Ramos (cell line): Measurements from ENCODE around the gene C1orf174.

Experiments
- in situ Hi-C: fragments of 300-500 bp; cut with MboI; formaldehyde crosslinking; loops from one replicate; pipeline ENCODE4 v1.14.3; 2022; ENCODE audit warnings: low sequenced_read_pairs; ENCODE audit not compliant: unreplicated experiment

Gene C1orf174

GRCh38 chr1:3926956-3927355 lies 26.9 kb upstream of the C1orf174 start:
- in situ Hi-C loops: no loop called here

- in situ Hi-C loops: no loop called here
These were observed 25.7 kb upstream of the C1orf174 start for GRCh38 chr1:3925762-3926161.

GRCh38 chr1:3925256-3925655 lies 25.2 kb upstream of the C1orf174 start:
- in situ Hi-C loops: no loop called here

- in situ Hi-C loops: no loop called here
These were observed 24.8 kb upstream of the C1orf174 start for GRCh38 chr1:3924825-3925220.

- in situ Hi-C loops: no loop called here
These were observed 24.2 kb upstream of the C1orf174 start for GRCh38 chr1:3924186-3924824.

GRCh38 chr1:3923378-3924185 lies 23.5 kb upstream of the C1orf174 start:
- in situ Hi-C loops: no loop called here

- in situ Hi-C loops: no loop called here
These were observed 22.8 kb upstream of the C1orf174 start for GRCh38 chr1:3922851-3923250.

GRCh38 chr1:3922201-3922725 lies 22.2 kb upstream of the C1orf174 start:
- in situ Hi-C loops: no loop called here

GRCh38 chr1:3921765-3922164 lies 21.7 kb upstream of the C1orf174 start:
- in situ Hi-C loops: no loop called here

- in situ Hi-C loops: loop anchor here (10.0 kb wide), 1 partner anchor 135 kb away; no protein-coding TSS in a partner anchor
These were observed 19.6 kb upstream of the C1orf174 start for GRCh38 chr1:3919706-3920105.

- in situ Hi-C loops: loop anchor here (10.0 kb wide), 1 partner anchor 136 kb away; no protein-coding TSS in a partner anchor
These were observed 19.0 kb upstream of the C1orf174 start for GRCh38 chr1:3918966-3919611.

- in situ Hi-C loops: loop anchor here (10.0 kb wide), 1 partner anchor 136 kb away; no protein-coding TSS in a partner anchor
These were observed 18.3 kb upstream of the C1orf174 start for GRCh38 chr1:3918359-3918758.

GRCh38 chr1:3917761-3918160 lies 17.7 kb upstream of the C1orf174 start:
- in situ Hi-C loops: loop anchor here (10.0 kb wide), 1 partner anchor 137 kb away; no protein-coding TSS in a partner anchor

- in situ Hi-C loops: loop anchor here (10.0 kb wide), 1 partner anchor 139 kb away; no protein-coding TSS in a partner anchor
These were observed 15.6 kb upstream of the C1orf174 start for GRCh38 chr1:3915551-3916121.

GRCh38 chr1:3914911-3915310 lies 14.8 kb upstream of the C1orf174 start:
- in situ Hi-C loops: loop anchor here (10.0 kb wide), 1 partner anchor 140 kb away; no protein-coding TSS in a partner anchor

GRCh38 chr1:3914331-3914851 lies 14.3 kb upstream of the C1orf174 start:
- in situ Hi-C loops: loop anchor here (10.0 kb wide), 1 partner anchor 140 kb away; no protein-coding TSS in a partner anchor

- in situ Hi-C loops: loop anchor here (10.0 kb wide), 1 partner anchor 142 kb away; no protein-coding TSS in a partner anchor
These were observed 13.0 kb upstream of the C1orf174 start for GRCh38 chr1:3912809-3913685.

- in situ Hi-C loops: loop anchor here (10.0 kb wide), 1 partner anchor 143 kb away; no protein-coding TSS in a partner anchor
These were observed 12.1 kb upstream of the C1orf174 start for GRCh38 chr1:3911981-3912808.
